ENCODE results near the gene MCRS1.

The MCRS1 gene

DNA sequence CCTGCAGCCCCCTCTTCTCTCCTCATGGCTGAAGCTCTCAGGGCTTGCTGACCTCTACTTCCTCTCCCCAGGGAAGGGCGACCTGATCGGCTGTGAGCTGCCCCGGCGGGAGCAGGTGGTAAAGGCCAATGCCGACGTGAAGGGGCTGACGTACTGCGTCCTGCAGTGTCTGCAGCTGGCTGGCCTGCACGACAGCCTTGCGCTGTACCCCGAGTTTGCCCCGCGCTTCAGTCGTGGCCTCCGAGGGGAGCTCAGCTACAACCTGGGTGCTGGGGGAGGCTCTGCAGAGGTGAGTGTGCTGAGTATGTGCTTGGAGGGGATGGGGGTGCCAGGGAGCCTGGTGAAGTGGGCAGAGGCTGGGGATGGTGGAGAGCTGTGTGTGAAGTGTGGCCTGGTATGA lies 13.7 kb downstream of the MCRS1 start:
- FAIRE-seq = no peak

DNA sequence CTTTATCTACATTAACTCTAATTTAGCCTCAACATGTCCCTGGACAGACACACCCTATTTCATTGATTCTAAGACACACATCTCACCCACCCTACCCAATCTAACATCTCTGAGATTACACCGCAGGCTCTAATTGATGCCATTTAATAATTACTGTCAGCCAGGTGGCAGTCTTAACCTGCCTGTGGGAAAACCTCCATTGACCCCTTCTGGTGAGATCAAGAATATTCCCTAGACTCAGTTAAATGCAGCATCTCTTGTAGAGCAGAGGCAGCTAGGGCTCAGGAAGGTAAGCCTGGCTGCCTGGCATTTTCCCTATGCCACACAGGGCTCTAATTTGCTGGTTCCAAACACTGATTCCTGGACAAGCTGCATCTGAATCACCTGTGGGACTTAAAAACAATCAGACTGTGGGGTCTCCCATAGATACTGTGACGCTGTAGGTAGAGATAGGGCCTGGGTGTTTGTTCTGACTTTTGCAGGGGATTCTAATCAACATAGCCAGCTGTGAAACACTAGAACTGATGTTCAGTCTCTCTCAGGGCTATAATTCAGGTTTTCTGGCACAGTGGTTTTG lies 14.3 kb downstream of the MCRS1 start:
- no peak for FAIRE-seq

DNA sequence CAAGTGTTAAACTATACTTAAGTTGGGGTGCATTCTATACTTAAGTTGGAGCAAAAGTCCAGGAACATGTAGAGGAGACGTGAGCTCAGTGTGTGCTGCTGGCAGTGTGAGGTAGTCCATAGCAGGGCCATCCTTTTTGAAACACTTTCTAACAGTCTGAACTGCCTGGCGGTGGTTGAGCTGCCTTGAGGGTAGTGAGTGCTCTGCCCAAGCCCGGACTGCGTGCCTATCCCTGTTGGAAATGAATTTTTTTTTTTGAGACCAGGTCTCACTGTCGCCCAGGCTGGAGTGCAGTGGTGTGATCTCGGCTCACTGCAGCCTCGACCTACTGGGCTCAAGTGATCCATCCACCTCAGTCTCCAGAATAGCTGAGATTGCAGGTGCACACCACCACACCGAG lies 15.0 kb downstream of the MCRS1 start:
- FAIRE-seq = no peak

DNA sequence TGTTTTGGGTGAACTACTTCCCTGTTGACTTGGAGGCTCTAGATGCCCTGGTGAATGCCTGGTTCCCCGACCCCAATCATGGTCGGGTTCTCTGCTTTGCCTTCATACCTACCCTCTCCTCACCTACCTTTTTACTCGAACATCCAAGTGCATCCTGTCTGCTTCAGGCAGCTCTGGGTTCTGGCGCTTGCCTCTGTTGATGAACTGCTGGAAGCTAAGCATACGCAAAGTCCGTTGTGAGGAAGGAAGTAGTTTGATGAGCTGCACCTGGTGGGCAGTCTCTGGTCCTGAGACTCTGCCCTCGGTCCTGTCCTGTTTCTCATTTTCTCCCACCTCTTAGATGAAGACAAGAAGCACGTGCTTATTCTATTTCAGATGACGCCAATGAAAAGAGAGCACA lies 15.5 kb downstream of the MCRS1 start:
- no peak for FAIRE-seq

DNA sequence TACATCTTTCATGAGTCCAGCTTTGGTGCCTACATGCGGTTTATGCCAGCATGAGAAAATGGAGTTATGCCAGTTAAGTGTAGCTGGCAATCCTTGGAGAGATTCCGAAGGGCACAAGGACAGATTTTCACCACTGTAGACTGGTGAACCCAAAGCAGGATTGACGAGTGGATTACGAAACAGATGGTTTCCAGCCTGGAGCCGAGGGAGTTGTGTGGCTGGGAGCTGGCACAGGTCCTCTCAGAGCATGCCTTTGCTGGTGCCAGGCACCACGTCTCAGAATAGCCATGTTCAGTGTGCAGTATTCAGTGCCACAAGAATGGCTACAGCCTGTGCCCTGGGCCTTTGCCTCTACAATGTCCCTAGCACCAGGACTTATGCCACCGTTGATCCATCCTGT lies 15.9 kb downstream of the MCRS1 start:
- no peak for FAIRE-seq

DNA sequence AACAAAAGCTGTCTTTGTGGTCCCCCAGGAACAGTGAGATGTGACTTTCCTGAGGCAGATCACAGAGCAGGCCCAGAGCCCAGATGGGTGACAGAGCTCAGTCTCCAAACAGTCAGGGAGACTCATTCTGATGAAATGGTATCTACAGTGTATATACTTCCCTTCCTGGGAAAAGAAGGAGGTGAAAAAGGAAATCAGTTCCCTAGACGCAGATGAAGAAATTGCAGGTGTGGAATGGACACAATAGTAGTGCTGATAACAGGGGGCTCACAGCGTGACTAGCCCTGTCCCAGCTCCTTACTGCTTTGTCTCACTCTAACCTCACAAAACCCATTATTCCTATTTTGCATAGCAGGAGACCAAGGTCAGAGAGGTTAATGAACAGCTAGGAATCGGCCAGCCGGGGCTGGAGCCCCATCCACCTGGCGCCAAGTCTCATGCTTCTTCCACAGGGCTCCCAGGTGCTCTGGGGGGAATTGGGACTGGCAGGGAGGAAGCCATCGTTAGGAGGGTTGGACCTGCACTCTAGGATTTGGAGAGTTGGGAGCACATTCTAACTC lies 17.2 kb downstream of the MCRS1 start:
- FAIRE-seq = no peak

DNA sequence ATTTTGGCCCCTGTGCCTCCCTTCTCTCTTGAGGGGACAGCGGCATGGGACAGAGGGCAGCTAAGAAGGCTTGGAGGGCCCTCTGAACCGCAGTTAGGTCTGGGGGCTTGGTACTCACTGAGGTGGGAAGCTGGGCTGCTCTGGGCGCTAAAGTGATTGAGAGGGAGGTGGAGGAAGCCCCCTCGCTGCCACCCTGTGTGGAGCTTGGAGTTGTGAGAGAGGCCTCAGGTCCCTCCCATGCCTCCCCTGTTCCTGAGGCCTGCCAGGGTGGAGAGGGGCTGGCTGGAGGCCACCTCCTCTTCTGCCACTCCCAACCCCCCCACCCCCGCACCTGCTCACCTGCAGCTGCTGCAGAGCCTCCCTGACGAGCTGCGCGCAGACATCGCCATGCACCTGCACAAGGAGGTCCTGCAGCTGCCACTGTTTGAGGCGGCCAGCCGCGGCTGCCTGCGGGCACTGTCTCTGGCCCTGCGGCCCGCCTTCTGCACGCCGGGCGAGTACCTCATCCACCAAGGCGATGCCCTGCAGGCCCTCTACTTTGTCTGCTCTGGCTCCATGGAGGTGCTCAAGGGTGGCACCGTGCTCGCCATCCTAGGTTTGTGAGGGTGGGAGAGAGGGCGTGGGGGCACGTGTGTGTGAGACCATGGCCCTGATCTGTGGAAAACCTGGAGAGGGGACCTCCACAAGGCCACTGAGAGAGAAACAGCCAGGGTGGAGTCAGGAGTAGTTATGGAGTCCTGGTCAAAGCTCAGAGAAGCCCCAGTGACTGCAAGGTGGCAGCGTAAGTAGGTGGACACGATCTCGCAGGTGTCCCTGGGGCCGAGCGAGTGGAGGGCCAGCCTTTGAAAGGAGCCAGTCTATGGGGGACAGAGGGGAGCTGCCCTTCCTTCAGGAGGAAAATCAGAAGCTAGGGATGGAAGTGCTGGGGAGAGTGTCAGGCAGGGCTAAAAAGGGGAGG lies 17.9 kb downstream of the MCRS1 start:
- no peak for FAIRE-seq

DNA sequence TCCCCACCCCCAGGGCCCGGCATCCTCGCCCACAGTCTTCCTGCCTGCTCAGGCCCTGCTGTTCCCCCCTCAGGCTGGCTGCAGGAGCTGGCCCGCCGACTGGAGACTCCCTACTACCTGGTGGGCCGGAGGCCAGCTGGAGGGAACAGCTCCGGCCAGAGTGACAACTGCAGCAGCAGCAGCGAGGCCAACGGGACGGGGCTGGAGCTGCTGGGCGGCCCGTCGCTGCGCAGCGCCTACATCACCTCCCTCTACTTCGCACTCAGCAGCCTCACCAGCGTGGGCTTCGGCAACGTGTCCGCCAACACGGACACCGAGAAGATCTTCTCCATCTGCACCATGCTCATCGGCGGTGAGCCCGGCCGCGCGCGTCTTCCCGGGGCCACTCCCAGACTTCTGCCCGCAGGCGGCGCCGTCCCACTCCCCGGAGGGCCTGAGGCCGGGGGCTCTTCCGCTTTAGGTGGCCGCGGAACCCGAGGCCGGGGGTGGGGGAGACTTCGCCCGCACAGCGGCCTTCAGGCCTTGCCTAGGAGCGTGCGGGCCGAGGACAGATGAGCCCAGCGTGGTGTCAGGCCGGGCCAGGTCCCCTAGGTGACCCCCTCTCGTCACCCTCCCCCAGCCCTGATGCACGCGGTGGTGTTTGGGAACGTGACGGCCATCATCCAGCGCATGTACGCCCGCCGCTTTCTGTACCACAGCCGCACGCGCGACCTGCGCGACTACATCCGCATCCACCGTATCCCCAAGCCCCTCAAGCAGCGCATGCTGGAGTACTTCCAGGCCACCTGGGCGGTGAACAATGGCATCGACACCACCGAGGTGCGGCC lies 18.9 kb downstream of the MCRS1 start:
- FAIRE-seq = no peak

DNA sequence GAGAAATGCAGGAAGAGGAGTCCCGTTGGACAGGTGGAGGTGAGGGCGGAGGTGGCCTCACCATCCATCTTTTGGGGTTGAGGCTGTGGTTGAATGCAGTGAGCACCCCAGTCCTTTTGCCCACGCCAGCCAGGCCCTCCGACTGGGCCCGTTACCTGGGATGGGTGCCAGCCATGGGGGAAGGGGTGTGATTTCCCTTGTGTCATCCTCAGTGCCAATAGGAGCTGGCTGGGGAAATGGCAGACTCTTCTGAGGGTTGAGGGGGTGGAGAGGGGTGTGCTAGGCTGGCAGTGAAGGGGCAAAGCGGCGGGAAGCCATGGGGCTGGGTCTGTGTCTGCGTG lies 19.5 kb downstream of the MCRS1 start:
- FAIRE-seq = no peak

DNA sequence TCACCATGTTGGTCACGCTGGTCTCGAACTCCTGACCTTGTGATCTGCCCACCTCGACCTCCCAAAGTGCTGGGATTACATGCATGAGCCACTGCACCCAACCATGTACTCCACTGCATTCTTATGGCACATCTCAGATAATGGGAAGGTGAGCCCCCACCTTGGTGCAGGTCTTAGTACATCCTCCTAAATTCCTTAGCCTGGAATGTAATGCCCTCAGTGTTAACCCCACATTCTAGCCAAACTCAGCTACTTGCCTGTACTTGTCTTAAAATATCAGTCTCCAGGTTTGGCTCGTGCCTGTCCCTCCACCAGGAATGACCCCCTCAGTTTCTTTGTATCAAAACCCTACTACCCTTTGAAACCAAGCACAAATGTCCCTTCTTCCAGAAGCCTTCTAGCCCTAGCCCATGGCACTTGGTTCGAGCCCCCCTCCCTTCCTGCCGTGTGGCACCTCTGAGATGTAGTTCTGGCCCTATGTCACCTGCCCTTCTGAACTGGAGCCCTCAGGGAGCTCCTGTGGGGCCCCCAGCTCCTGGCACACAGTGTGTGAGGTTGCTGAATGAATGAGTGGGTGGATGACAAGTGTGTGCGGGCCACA lies 20.8 kb downstream of the MCRS1 start:
- FAIRE-seq = no peak

DNA sequence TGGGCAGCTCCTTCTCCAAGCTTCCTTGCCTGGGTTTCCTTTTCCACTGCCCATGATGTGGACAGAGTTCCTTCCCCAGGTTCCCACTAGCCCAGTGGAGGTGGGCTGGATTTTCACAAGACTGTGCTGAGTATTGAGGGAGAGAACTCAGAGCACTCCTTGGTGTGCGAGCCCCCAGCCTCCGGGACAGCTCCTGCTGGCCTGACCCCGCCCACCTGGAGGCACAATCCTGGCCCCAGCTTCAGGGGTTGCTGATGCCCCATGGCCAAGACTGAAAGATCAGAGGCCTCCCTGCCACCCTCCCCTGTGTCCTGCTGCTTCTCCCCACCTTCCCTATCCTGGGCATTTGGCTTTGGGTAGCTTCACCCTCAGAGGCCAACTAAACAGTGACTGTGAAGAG lies 21.5 kb downstream of the MCRS1 start:
- no peak for FAIRE-seq

DNA sequence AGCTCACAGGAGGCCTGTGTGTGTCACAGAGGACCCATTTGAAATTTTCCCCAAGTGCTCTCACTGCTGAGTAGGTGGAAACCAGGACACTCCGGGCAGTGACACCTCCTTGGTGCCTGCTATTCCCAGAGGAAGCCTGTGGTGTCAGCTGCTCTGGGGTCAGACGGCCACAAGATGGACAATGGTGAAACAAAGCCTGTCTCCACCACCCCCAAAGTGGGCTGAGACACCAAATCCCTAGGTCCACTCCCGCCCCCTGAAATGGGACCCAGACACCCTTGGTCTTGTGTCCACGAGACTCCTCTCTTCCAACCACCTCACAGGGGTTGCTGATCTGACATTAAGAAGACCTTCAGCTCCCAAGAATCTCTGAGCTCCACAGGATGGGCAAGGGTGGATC lies 22.1 kb downstream of the MCRS1 start:
- FAIRE-seq = no peak

DNA sequence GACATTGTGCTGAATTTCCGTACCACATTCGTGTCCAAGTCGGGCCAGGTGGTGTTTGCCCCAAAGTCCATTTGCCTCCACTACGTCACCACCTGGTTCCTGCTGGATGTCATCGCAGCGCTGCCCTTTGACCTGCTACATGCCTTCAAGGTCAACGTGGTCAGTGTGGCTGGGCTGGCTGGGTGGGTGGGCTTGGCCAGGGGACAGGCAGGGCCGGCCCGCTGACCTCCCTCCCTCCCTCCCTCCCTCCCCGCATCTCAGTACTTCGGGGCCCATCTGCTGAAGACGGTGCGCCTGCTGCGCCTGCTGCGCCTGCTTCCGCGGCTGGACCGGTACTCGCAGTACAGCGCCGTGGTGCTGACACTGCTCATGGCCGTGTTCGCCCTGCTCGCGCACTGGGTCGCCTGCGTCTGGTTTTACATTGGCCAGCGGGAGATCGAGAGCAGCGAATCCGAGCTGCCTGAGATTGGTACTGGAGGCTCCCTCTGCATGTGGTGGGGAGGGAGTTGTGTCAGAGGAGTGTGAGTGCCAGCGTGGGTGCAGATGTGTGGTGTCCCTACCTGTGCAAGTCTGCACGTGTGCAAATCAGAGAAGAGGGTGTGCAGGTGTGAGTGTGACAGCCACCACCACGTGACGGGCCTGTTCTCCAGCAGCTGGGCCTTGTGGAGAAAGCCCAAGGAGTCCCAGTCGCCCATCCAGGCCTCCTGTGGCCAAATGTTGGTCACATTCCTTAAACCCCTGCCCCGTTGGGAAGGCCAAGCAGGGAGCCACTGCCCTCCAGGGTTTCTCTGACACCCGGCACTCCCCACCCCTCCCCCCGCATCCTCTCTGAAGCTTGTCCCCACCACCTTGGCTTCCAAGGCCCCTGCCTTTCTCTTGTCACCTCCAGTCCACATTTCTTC lies 23.8 kb downstream of the MCRS1 start:
- no peak for FAIRE-seq

DNA sequence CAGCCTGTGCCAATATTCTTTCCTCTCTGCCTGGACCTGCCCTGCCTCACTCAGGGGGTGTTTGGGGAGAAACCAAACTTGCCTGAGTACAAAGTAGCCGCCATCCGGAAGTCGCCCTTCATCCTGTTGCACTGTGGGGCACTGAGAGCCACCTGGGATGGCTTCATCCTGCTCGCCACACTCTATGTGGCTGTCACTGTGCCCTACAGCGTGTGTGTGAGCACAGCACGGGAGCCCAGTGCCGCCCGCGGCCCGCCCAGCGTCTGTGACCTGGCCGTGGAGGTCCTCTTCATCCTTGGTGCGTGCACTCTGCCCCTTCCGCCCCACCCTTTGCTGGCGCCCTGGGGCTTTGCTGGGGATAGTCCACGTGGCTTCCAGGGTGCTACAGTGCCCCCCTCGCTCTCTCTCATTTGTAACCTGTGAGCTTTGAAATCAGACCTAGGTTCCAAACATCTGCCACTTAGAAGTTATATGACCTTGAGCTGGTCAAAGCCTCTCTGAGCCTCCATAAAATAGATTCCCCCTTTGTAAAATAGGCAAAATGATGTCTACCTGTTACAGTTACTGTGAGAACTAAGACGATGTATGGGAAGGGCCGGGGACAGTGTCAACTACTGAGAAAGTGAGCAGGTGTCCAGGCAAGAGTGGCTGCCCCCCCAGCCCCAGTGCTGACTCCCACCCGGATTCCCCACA lies 24.6 kb downstream of the MCRS1 start:
- no peak for FAIRE-seq

DNA sequence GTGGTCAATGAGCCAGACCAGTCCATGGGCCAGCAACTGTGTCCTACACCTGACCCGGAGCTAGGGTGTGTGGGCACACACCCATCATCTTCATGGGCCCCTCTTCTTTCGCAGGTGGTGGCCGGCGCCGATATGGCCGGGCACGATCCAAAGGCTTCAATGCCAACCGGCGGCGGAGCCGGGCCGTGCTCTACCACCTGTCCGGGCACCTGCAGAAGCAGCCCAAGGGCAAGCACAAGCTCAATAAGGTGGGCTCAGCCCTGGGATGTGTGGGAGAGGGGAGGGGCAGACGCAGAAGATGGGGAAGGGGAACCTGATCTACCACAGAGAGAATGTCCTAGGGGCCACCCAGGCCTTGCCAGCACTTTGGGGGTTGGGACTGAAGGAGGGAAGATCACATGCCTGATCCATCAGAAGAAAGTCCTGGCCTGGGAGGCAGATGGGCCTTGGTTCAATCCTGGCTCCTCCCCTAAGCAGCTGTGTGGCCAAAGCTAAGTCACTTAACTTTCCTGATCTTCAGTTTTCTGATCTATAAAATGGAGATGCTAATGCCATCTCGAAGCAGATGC lies 25.3 kb downstream of the MCRS1 start:
- no peak for FAIRE-seq

DNA sequence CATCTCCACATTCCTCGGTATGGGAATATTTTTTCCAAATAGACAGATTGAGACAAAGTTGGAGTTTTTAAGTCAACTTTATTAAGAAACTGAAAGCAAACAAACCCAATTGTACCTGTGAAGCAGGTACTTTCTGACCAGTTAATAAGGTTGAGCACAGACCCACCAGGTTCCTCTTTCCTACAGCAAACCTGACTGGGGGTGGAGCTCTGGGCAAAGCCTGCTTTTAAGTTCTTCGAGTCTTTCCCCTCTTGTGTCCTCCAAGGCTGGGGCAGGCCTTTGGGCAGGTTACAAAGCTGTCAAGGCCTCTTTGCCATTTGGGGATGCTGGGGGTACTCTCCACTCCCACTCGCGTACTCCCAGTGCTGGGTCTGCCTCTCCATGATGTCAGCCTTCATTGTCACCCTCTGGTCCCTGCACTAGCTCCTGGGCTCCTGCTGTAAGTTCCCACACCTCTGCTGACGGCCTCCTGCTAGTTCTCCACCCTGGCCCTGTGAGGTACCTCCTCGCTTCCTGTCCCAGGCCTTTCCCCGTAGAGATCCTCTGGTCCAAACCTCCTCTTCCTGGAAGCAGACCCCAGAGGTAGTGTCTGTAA lies 25.9 kb downstream of the MCRS1 start:
- FAIRE-seq = no peak

DNA sequence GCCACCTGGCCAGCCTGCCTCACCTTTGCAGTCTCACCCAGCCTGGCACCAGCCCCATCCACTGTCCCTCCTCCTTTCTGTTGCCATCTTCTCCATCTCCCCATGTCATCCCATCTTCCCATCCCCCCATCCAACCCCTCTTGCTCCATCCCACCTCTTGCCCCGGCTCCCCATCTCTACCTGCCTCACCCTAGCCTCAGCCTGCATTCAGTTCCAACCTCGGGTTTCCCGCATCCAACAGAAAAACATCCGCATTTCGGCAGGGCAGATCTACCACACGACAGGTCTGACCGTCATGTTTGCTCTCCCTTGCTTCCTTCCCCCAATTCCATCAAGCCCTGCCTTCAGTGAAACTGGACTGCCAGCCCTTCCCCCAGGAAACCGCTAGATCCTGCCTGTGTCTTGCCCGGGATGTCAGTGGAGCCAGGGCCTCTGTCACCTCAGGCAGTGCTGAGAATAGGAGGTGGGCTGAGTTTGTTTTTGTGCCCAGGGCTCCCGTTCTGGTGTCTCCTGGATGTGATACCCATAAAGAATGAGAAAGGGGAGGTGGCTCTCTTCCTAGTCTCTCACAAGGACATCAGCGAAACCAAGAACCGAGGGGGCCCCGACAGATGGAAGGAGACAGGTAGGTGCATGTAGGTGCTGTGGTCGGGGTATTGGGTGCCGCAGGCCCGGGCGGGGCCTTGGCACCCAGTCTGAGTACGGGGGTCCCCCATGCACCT lies 26.6 kb downstream of the MCRS1 start:
- no peak for FAIRE-seq

DNA sequence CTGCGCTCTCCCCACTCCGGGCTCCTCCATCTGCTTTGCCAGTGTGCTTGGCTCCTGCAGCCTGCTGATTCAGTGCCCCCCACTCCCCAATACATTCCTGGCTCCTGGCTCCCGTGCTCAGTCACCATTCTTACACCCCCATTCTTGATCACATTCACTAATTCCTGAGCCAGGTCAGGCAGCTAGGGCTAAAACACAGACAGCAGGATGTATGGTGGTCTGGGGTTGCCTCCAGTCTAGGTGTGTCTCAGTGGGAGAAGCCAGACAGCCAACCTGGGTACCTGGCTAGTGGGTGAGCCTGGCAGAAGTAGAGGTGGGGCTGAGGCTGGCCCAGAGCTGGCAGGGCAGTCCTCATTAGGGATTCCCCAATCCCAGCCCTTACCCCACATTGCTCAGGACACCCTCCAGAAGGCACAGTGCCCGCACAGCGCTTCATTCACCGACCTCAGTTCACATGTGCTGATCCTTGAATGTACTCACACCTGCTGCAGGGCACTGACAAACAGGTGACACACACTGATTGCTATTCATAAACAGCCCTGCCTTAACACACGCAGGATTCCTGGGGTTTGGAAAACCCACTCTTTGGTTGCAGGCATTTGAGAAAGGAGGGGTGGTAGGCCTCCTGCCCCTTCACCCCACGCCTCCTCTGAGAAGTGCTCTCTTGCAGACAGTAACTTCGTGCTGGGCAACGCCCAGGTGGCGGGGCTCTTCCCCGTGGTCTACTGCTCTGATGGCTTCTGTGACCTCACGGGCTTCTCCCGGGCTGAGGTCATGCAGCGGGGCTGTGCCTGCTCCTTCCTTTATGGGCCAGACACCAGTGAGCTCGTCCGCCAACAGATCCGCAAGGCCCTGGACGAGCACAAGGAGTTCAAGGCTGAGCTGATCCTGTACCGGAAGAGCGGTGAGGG lies 27.5 kb downstream of the MCRS1 start:
- no peak for FAIRE-seq
